Amniotic stem cell (primary cell): ENCODE results near the gene SPR.

Experiments
- DNase-seq: peaks from one replicate; lab custom pipeline; 2025; lab: John Stamatoyannopoulos, UW

SPR gene

DNA sequence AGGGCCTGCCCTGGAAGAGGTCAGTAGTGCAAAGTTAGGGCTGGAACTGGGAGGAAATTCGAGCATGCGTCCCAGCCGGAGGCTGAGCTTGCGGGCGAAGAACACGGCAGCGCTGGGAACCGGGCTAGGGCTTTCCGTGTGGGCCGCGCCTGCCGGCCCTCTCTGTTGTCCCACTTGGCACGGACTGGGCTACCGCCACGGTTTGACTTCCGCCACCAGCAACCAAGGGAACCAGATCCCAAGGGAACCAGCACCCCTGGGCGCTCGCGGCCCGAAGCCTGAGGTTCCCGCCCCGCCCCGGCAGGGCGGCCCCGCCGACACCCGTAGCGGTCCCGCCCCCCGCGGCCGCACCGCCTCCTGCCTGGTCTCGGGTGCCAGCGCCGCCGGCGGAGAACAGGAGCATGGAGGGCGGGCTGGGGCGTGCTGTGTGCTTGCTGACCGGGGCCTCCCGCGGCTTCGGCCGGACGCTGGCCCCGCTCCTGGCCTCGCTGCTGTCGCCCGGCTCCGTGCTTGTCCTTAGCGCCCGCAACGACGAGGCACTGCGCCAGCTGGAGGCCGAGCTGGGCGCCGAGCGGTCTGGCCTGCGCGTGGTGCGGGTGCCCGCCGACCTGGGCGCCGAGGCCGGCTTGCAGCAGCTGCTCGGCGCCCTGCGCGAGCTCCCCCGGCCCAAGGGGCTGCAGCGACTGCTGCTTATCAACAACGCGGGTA is at the start of gene SPR:
Gene SPR, plus strand, starts transcription at position 377 of the 708 bp plus-strand sequence. Its CDS starts 25 bp downstream, at position 402.
- no peak for DNase-seq

DNA sequence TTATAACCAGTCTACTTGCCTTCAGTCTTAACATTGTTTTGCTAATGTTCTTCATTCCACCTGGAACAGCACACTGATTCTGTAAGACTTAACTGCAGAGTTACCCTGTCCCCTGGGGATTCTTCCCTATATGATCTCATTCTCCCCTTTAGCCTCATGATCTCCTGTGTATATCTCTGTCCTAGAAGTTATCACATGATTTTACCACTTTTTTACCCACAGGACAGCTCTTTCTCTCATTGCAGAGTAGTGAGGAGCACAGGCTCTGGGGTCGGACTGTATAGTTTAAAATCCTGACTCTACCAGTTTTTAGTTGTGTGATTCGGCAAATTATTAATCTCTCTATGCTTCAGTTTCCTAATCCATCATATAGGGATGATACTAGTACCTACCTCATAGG is 47.1 kb upstream of the SPR start:
- no peak for DNase-seq

- no peak for DNase-seq
Measured at GRCh38 chr2:72841462-72842125, 45.6 kb upstream of the SPR start.

DNA sequence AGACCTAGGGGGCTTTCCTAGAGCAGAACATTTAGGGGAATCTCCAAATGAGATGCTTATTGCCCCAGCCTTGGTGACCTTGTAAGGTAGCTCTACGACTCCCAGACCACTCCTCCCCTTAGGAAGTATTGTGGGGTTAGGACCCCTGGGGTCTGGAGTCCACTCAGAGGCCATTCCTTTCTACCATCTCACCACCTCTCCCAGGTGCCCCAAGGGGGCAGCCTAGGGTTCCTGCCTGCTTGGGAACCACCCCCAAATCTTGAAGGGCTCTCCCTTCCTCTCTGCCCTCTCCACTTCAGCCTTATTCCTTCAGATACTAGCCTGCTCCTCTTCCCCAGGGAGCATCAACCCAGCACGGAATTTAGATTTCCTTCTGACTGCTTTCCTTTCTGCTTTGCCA is 43.9 kb upstream of the SPR start:
- DNase-seq, result no peak

- no peak for DNase-seq
Measured at GRCh38 chr2:72846171-72847095, 40.8 kb upstream of the SPR start.

GRCh38 chr2:72847534-72848315 is 39.5 kb upstream of the SPR start:
- DNase-seq, result no peak

- DNase-seq, result no peak
Measured at GRCh38 chr2:72848436-72849137, 38.6 kb upstream of the SPR start.

GRCh38 chr2:72849138-72849462 is 38.1 kb upstream of the SPR start:
- DNase-seq, result no peak

DNA sequence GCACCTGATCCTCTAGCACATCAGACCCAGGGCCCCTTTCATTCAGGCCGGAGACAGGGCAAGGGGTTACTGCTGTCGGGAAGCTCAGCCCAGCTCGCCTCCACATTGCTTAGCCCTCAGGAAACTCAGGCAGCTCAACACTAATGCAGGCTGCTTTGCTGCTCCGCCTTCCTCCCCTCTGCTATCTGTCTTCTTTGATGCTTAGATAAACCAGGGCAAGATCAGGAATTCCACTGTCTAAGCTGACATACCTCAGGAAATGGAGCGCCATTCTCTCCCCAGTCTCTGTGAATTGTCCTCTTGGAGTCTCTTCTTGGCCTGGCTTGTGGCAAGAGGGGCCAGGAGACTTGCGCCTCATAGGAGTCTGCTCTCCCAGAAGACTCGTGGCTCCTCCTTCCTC is 35.9 kb upstream of the SPR start:
- no peak for DNase-seq

GRCh38 chr2:72859831-72860262 is 27.4 kb upstream of the SPR start:
- DNase-seq, result no peak

- peak; percentile 67 for DNase-seq
Measured at GRCh38 chr2:72862239-72862988, 24.8 kb upstream of the SPR start.

GRCh38 chr2:72863046-72863445 is 24.2 kb upstream of the SPR start:
- no peak for DNase-seq

- DNase-seq, result peak; percentile 4
Measured at GRCh38 chr2:72864500-72864899, 22.7 kb upstream of the SPR start.

DNA sequence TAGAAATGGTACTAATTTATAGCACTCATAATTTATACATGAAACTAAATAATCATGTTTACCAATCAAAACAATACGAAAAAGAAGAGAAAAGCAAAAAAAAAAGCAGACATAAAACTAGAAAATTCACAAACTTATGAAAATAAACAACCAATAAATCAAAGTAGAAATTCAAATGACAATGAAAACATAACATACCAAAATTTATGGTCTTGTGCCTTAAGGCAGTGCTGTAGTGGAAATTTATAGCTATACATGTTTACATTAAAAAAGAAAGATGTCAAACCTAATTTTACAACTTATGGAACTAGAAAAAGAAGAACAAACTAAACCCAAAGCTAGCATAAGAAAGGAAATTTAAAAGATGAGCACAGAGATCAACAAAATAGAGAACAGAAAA is 16.1 kb upstream of the SPR start:
- no peak for DNase-seq

DNA sequence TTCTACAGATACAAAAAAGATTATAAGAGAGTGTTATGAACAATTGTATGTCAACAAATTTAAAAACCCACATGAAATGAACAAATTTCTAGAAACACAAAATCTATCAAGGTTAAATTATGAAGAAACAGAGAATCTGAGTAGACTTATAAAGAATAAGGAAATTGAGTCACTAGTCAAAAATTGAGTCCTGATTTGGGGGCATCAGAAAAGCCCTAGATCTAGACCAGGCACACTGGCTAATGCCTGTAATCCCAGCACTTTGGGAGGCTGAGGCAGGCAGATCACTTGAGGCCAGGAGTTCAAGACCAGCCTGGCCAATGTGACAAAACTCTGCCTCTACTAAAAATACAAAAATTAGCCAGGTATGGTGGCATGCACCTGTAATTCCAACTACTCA is 15.3 kb upstream of the SPR start:
- DNase-seq, result no peak

- DNase-seq, result no peak
Measured at GRCh38 chr2:72883356-72883962, 3.7 kb upstream of the SPR start.

GRCh38 chr2:72886505-72887031 is 640 bp upstream of the SPR start:
- DNase-seq, result no peak

- peak; percentile 85 for DNase-seq
Measured at GRCh38 chr2:72887740-72888437, 681 bp downstream of the SPR start.
